GM21529 (cell line): ENCODE results near the gene MLLT3.
A peak's percentile ranks its signal among the peaks of the same experiment; 100 is the strongest.

Experiments
- ATAC-seq: cut with Tn5 transposase; IDR thresholded peaks from one replicate; pipeline ENCODE4 v1.9.1; 2021; ENCODE audit not compliant: unreplicated experiment

The MLLT3 gene

DNA sequence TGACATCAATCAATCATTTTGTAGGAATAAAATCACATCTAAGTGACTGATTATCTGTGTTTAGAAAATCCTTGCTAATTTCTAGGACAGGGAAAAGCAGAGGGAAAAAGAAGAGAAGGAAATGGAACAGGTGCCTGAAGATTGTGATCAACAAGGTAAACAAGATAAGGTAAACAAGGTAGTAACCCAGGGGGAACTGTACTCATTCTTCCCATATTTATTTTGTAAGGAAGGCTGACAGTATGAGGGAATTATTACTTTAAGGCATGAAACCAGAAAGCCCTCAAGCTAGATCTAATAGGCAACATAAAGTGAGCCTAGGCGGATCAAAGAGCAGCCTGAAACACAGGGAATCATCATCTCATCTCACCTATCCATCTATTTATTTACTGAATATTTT lies 231.1 kb downstream of the MLLT3 start:
- ATAC-seq = no peak

DNA sequence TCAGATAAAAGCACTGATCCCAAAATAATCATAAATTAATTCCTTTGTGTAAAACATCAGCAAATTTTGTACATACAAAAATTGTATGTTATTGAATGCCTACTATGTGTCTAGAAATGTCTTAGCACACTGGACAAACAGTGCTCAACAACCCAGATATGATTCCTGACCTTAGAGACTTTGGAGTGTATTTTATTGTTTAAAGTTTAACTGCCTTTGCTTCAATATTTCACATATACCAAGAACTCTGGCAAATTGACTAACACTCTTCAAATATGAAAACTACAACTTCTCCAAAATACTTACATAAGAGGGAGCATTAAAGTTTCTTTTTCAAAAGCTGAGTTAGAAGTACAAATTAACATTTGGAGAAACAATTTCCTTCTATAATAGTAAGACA lies 231.9 kb downstream of the MLLT3 start:
- ATAC-seq = no peak

DNA sequence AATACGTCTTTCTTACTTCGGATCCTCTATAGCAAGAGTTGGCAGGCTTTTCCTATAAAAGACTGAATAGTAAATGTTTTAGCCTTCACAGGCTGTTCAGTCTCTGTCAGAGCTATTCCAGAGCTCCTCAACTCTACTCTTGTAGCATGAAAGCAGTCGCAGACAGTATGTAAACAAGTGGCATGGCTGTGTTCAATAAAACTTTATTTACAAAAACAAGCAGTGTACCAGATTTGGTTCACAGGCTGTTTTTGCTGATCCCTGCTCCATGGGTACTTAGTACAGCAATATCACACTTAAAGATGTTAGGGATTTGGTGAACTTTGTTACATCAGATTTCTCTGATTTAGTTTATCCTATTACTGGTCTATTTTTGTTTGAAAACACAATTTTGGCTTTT lies 235.2 kb downstream of the MLLT3 start:
- no peak for ATAC-seq

DNA sequence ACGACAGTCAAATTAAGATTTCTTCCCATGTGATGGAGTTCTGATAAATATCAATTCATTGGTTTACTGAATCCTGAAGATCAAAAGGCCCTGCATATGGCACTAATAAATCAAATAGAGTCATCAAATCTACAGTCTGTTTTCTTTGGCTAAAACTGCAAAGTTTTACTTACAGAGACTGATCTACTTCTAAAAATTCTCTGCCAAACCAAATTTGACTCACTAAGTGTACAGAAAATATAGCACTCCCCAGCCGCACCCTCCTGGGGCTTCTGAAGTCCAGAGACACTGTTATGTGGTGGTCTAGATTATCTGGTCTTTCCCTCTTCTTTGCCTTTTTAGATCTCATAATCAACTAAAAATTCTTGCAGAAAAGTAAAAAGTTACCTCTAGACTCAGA lies 237.7 kb downstream of the MLLT3 start:
- no peak for ATAC-seq

DNA sequence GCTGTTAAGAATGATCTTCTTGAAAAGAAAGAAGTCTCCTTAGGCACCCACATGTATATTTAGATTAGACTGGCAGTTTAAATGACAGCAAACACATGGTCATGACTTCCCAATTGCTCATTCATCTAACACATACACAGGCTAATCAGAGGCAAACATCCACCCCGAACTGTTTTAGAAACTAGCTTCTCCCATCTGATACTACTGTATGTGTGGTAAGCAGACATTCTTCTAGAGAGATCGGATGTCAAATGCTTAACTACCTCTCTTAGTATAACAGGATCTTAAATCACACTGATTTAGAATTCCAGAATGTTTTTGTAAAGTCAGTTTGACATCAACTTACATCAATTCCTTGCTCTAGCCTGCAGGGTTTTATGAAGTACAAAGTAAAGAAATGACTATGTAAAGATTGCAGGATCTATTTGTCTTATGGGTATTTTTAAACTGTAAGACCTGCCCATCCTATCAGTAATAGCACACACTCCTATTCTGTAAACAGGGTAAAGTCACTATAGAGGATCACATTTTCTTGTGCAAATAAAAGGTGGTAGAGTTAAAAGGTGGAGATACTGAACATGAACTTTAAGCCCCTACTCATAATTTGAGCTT lies 239.7 kb downstream of the MLLT3 start:
- ATAC-seq = peak; percentile 70

DNA sequence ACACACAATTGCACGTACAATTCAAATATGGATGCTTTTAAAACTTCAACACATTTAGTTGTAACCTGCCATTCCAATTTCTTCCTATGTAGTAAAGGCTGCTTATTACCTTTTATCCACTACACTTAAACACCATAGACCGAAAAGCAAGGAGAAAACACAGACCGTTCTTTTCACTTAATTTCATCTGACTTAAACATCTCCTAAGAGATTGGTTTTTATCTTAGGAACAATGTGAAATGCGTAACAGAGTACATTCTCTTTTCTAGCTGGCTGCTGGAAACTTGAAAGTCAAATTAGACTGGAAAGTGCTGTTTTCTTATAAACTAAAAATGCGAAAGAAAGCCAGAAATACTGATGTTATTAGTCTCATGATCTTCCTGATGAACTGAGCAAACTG lies 241.8 kb downstream of the MLLT3 start:
- ATAC-seq = no peak

DNA sequence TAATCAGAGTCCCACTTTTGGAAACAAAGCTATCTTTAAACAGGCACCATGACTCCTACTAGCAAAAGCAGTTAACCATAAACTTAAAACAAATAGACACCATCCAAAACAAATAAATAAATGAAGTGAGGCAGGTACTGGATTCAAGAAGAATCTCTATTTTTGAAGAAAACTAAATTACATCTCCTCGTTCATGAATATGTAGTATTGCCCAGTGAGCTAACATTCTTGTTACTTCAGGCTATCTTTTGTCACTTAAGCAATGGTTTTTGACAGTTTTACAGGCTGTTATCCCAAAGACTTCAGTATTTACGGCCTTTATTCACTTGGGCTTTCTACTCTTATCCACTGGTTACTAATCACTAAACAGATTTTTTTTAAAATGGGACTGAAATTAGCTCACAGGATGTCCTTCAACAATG lies 242.5 kb downstream of the MLLT3 start:
- ATAC-seq = no peak

DNA sequence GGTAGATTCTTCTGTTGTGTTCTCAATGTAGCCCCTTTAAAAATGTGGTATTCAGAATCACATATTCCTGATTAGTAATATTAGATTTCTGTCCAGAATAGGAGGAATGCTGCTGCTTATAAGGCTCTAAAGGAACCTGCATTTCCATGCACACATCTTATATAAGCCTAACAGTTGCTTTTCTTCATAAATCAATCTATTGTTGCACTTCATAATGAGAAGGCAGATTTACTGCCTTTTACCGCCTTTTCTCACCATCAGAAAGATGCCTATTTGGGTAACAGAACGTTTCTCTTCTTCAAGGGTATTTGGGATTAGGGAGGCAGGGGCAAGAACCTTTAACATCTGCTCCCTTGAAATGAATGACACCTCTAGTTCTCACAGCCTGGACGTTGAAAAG lies 243.4 kb downstream of the MLLT3 start:
- ATAC-seq = no peak

DNA sequence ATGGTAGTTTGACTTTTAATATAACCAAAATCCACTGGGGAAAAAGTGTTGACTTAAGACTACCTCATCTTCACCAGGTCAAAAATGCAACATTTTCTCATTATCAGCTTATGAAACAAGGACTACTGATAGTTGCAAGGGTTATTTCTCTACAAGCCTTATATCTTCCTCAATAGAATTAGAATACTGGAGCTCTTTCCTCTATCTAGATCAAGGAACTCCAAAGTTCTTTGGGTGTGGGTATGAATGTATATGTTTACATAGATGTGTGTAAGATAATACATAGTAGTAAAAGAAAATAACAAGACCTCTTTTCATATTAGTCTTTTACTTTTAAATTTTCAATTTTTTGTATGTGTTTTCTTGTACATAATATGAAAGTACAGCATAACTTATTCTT lies 244.5 kb downstream of the MLLT3 start:
- ATAC-seq = no peak

DNA sequence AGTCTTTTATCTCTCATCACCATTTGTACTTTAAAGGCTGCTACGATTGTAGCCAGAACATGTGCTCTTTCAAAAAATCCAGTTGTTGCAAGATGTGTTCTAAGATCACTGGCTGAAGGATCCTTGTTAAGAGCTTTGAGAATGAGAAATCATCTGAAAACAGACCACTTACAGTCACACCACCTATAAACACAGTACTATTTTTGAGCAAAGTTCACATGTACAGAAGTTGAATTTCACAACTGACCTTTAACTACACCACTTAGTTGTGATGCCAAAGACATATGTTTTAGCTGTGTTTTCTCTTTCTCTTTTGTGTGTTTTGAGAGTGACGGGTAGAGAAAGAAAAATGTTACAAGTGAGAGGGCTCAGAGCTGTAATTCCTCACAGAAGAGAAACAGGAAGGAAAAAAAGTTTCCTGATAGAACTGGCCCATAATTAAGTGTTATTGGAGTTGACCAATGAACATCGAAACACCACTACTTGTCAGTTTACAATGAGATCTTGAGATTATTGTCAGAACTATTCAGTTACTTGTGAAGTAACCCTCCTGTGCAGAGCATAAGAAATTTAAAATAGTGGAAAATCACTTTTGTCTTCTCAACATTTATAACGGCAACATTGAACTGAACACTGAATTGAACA lies 245.4 kb downstream of the MLLT3 start:
- ATAC-seq = no peak

DNA sequence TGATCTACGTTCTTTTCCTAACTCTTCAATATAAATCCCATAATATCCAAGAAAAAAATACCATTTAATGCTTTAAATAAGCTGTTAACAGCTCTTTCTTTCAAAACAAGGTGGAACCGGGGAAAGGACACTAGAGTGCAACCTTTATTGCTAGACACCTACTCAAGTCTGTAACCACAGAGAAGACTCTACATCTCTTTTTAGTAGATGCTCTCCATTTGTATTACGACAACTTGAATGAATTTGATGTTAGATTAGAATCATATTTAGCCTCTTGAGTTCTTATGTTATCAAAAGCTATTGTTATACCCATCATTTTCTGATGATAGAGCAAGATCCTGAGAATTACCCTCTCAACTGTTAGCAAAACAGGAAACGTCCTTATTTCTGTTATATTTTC lies 246.3 kb downstream of the MLLT3 start:
- ATAC-seq = no peak

DNA sequence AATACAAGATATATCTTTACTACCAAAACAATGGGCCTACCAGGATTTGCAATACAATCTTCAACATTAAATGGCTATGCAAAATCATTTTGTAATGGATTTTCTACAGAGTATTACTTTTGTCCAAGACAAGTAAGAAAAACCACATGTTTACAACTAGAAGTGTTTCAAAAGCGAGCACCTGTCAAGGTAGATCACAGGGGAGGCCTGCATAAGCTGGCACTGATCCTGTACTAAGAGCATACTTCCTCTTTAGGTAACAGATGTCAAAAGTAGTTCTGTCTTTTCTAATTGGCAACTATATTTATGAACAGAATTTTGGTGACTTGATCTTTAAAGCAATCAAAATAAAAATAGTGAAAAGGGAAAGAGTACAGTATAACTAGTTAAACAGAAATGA lies 249.0 kb downstream of the MLLT3 start:
- ATAC-seq = peak; percentile 54

DNA sequence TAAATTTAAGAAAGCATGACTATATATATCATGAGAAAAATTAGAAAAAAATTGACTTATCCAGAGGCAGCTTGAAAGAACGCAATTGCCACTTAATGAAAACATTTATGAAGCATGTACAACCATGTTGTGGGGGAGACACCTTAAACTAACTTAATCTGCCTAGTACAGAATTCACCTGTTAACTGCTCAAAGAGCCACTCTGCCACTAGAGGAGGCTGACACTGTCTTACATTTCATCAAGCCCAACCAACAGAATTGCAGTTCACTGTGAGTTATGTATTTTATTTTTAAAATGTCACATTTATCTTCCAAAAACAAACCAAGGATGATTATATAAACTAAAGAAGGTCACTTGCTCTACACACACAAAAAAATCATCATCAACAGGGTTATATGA lies 252.9 kb downstream of the MLLT3 start:
- ATAC-seq = no peak

DNA sequence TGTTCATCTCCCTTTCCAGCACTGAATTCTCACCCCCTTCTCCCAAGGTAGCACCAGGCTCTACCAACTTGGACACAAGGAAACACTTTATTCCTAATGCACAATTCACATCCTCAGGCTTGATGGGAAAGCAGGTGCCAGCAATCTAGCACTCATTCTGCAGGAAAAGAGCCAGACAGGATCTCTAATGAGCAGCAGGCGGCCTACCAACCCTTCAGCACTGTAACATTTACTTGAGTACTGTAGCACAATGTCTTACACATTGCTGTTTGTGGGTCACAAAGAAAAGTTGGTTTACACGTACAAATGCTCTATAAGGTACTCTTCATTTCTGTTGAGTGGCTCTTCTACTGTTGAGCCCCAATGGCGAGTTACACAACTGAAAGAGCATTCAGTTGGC lies 254.4 kb downstream of the MLLT3 start:
- no peak for ATAC-seq

DNA sequence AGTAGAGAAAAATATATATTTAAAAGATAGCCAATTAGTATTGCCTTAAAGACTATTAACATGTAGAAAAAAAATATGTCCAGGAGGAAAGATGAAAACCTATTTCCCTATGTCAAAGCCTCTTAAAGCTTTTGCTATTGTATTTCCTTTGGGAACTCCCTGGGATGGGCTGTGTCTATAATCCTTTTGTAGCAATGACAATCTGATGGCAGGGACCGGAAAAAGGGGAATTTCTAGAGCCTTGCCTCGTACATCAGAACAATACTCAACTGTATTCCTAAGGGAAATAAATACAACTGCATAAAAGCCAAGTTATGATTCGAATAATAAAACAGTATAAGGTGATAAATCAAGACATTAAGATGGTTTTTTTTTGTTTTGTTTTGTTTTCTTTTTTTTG lies 257.3 kb downstream of the MLLT3 start:
- ATAC-seq = no peak

DNA sequence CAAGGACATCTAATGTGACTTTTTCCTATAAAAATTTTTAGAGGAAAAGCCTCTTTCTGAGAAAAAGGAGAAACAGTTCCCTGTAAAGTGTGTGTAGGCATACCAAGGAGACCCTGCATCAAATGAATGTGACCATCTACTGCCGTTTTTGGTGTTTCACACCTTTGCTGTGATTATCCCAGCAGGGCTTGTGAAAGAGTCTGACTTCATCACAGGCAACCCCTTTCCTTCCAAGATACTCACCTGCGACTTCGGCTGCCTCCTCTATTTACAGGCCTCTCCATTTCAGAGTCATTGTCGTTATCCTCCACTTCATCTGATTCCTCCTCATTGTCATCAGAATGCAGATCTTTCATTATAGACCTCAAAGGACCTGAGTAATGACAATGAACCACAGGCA lies 259.1 kb downstream of the MLLT3 start:
- no peak for ATAC-seq

DNA sequence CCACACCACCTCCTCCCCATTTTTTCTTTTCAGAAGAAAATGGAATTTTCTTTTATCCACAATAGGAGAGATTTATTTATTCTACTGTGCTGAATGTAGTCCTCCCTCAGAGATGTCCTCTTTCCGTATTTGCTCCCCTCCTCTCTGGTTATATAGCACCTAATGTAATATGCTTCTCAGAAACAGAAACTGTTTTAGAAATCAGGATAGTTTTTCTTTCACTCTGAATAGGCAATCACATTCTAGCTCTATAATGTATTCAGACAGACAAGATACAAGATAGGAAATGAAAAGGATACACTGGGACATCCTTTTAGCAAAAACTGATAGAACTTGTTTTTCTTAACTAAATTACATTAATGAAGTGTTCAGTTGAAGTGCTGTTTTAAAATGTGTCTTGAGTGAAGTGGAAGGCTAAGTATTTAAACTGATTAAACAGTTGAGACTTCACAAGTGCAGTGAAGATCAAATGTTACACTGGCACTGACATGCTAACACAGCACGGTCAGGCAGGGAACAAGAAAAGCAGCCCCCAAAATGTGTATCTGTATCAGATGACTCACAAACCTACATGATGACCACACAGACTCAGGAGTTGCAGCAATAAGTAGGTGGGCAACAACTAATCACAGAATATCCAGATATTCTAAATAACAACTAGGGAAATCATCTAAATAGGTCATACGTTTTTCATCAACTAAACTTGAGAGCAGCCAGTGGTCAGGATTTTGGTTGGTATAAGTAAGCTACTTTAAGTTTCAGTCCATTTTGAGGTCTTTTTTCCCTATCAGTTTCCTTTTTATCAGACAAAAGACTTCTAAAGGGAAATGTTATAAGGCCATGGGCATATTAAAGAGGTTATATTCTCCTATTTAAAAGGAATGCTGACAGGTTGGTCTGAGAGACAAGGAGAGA lies 260.4 kb downstream of the MLLT3 start:
- ATAC-seq = peak; percentile 80

DNA sequence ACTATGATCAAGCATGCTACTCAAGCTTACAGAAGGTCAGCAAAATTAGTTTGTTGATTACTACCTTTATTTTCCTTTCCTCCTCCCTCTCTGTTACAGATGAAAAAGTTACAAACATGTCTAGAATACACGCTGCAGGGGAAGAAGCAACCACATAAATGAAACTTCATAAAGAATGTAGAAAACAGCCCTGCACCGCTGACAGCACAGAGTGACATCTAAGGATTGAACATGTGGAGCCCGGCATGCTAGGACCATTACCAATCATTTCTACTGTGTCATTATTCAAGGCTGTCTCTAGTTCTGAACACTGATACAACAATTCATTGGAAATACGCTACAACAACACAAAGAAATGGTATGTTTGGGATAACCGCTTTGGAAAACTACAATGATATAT lies 261.1 kb downstream of the MLLT3 start:
- ATAC-seq = no peak

DNA sequence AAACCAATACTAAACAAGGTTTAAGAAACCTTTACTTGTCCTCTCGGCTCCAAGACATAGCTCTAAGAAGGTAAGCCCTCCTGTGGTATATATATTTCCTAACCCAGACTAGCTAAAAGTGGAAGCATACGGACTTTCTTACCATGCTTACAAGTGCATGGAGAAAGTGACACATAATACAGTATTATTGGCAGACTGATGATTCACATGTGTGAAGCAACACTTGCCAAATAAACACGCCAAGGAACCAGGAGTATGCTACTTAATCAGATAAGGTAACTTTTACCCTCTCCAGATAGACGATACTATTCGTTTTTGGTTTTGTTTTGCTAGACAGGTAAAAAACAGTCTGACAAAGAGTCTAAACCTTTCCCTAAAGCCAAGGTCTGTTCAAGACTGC lies 264.1 kb downstream of the MLLT3 start:
- no peak for ATAC-seq

DNA sequence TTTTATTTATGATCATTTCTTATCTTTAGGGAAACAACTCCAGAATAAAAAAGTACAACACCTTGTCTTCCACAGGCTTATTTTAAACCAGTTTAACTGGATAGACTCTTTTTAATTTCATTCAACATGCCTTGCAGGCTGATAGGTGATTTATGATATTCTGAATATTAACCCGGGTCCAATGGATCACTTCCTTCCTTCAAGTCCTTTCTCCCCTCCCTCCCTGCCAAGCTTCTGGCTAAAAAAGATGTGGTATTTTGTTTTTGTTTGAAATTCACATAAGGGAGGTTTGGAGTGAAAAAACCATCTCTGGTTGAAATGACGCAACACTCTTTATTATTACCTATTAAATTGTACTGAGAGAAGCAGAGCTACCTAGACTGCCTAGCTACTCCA lies 265.3 kb downstream of the MLLT3 start:
- ATAC-seq = no peak

DNA sequence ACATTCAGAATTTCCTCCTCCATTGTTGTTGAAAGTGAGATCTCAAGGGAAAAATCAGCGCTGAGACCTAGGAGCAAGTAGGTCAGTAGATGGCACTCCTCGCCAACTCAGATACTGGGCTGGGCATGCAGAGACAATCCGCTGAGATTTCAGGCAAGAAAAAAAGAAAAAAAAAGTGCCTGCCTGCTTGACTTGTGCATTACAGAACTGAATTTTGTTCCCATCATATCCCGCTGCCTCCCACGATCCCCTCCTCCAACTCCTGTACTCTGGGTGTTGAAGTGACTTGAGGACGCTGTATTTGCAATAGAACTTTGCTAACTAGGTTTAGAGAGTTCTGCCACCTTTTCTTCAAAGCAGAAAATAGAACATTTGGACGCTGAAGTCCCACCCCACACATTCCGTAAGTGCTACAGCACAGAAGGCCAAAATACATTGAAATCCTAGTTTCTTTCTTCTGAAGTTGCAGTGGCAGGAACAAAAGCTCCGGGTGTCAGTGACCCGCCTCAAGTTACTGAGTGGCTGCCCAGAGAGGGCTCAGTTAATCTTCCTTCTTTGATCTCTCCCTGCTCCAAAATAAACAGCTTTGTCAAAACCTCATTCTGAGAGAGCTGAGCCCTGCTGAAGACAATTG lies 265.8 kb downstream of the MLLT3 start:
- peak; percentile 57 for ATAC-seq

DNA sequence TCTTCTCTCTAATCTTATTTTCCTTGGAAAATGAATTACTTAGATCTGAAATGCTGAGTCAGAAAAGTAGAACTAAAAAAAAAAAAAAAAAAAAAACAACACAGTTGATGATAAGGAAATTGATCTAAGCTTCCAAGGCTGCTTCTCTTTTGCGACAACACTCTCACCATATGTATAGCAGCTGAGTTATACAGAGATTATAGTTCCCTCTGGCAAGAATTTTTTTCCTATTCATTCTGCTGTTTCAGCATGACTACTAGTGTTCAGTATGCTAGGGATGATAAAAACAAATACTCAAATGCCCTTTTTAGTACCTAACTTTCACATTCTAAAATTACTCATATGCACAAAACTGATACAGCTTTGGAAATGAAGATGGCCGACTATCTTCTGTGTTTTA lies 267.3 kb downstream of the MLLT3 start:
- ATAC-seq = peak; percentile 42
